ENCODE measurements around the gene AR.

DNA sequence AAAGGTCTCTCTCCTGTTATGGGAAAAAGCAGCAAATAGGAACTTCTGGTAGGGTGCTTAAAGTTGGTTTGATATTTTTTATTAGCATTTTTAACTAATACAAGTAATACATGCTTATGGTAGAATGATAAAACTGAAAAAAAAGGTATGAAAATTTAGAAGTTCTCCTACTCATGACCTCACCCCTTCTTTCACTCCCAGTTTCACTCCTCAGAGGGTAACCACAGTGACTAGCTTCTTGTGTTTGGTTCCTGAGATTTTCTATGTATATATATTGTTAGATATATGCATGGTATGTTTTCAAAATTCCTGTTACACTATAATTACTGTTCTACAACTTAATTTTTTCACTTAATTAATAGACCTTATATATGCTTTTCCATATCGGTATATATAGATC lies 66.5 kb downstream of the AR start:
- TF ChIP-seq, protein P1, sequence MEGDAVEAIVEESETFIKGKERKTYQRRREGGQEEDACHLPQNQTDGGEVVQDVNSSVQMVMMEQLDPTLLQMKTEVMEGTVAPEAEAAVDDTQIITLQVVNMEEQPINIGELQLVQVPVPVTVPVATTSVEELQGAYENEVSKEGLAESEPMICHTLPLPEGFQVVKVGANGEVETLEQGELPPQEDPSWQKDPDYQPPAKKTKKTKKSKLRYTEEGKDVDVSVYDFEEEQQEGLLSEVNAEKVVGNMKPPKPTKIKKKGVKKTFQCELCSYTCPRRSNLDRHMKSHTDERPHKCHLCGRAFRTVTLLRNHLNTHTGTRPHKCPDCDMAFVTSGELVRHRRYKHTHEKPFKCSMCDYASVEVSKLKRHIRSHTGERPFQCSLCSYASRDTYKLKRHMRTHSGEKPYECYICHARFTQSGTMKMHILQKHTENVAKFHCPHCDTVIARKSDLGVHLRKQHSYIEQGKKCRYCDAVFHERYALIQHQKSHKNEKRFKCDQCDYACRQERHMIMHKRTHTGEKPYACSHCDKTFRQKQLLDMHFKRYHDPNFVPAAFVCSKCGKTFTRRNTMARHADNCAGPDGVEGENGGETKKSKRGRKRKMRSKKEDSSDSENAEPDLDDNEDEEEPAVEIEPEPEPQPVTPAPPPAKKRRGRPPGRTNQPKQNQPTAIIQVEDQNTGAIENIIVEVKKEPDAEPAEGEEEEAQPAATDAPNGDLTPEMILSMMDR (IDR thresholded peaks at IDR 0.05) = no peak
- TF ChIP-seq POLR2A (IDR thresholded peaks at IDR 0.05) = no peak
